Activated naive CD8-positive, alpha-beta T cell treated with anti-CD3 and anti-CD28 coated beads for 36 hours (primary cell): Measurements from ENCODE around the gene CUX1. TPM values are rescaled to one million over a fixed set of nuclear protein-coding genes. Genes with fewer than 3 reads are reported as not detected.
"Not testable (repeated sequence)": the region's sequence is repeated elsewhere in the genome, so short reads cannot be mapped to it uniquely, and the experiment has no call there.

ENCODE experiments used
- DNase-seq: peaks from one replicate; pipeline ENCODE4 v3.0.0; 2021
- H3K27ac Mint-ChIP-seq: one replicate; pipeline ENCODE4 v1.8.0; 2022; ENCODE audit warnings: mild to moderate bottlenecking, moderate library complexity, mixed read lengths
- H3K27me3 Mint-ChIP-seq: one replicate; pipeline ENCODE4 v1.8.0; 2022; ENCODE audit warnings: mild to moderate bottlenecking, mixed read lengths
- H3K36me3 Mint-ChIP-seq: one replicate; pipeline ENCODE4 v1.8.0; 2021; ENCODE audit warnings: mild to moderate bottlenecking, mixed read lengths
- H3K4me1 Mint-ChIP-seq: one replicate; pipeline ENCODE4 v1.8.0; 2021; ENCODE audit warnings: mixed read lengths
- H3K4me3 Mint-ChIP-seq: one replicate; pipeline ENCODE4 v1.8.0; 2022; ENCODE audit warnings: mild to moderate bottlenecking, moderate library complexity, mixed read lengths
- H3K9me3 Mint-ChIP-seq: one replicate; pipeline ENCODE4 v1.8.0; 2022; ENCODE audit warnings: mixed read lengths
- total RNA-seq, 2 experiments: library from RNA; stranded (reverse); gene quantifications; one replicate each; pipeline ENCODE4 v1.2.3, GENCODE V29; 2021

The CUX1 gene
- total RNA-seq, 2 experiments from 2014 or later = 14.2 to 14.5 TPM

GRCh38 chr7:102330666-102331460 is 513.4 kb downstream of the CUX1 start:
- H3K27ac Mint-ChIP-seq, H3K36me3 Mint-ChIP-seq, H3K4me1 Mint-ChIP-seq, H3K27me3 Mint-ChIP-seq, H3K4me3 Mint-ChIP-seq, H3K9me3 Mint-ChIP-seq, DNase-seq: not testable (repeated sequence)

Other genes starting within 250 kb of the CUX1 start
- not detected for gene MYL10, start 188.3 kb upstream of the CUX1 start, total RNA-seq